IMR-90 (cell line): ENCODE results near the gene MAP3K7CL. TPM values are rescaled to one million over a fixed set of nuclear protein-coding genes. Genes with fewer than 3 reads are reported as not detected.

ENCODE experiments used
- ATAC-seq: fragments of 200-7000 bp; cut with Tn5 transposase; 2 replicates; pipeline ENCODE4 v1.9.1; 2020; ENCODE audit warnings: low read depth, mild to moderate bottlenecking, moderate library complexity
- BruUV-seq: library from RNA; stranded (reverse); fragments of 400-500 nt; replicated peaks from 2 replicates; lab custom pipeline; 2021; lab: Mats Ljungman, UMichigan
- CTCF ChIA-PET: fragments of 300-600 bp; formaldehyde crosslinking; extraction: SDS; loops from one replicate; lab custom pipeline; 2021; ENCODE audit warnings: antibody characterized with exemption; lab: Yijun Ruan, JAX
- POLR2A ChIA-PET: fragments of 300-600 bp; sonication (Branson Sonifier 250); formaldehyde crosslinking; loops from one replicate; lab custom pipeline; 2022; ENCODE audit warnings: antibody characterized with exemption; ENCODE audit not compliant: unreplicated experiment; lab: Charles Lee
- DNase-seq: peaks from one replicate; pipeline ENCODE4 v3.0.0; 2013
- H2AFZ ChIP-seq: replicated peaks from 2 replicates; pipeline ENCODE3; 2013; ENCODE audit warnings: low read length, mild to moderate bottlenecking; ENCODE audit not compliant: poor library complexity
- H2AK5ac ChIP-seq: 2 replicates; pipeline ENCODE4 v1.6.1; 2013; ENCODE audit warnings: low read depth, low read length, inconsistent platforms
- H2AK9ac ChIP-seq: replicated peaks from 2 replicates; pipeline ENCODE3; 2013; ENCODE audit warnings: mild to moderate bottlenecking, low read depth, low read length, moderate library complexity; ENCODE audit not compliant: poor library complexity
- H2BK120ac ChIP-seq: 2 replicates; pipeline ENCODE4 v1.6.1; 2013; ENCODE audit warnings: low read depth, low read length, inconsistent platforms
- H2BK15ac ChIP-seq: 3 replicates; pipeline ENCODE4 v1.6.1; 2013; ENCODE audit warnings: low read depth, low read length, inconsistent platforms
- H2BK20ac ChIP-seq: 2 replicates; pipeline ENCODE4 v1.6.1; 2013; ENCODE audit warnings: low read depth, mild to moderate bottlenecking, inconsistent platforms, low read length, moderate library complexity
- H2BK5ac ChIP-seq: 2 replicates; pipeline ENCODE4 v1.6.1; 2013; ENCODE audit warnings: mild to moderate bottlenecking, low read depth, low read length, inconsistent platforms; ENCODE audit not compliant: poor library complexity, severe bottlenecking
- H3K14ac ChIP-seq: replicated peaks from 2 replicates; pipeline ENCODE4 v1.6.1; 2013; ENCODE audit warnings: low read depth, low read length, inconsistent platforms
- H3K18ac ChIP-seq: 2 replicates; pipeline ENCODE4 v1.6.1; 2013; ENCODE audit warnings: low read depth, low read length, control low read depth
- H3K23ac ChIP-seq: 2 replicates; pipeline ENCODE4 v1.6.1; 2013; ENCODE audit warnings: low read depth, low read length, inconsistent platforms
- H3K27ac ChIP-seq: 2 replicates; pipeline ENCODE4 v1.5.1; 2013; ENCODE audit warnings: mild to moderate bottlenecking, control low read depth, low read length; ENCODE audit not compliant: insufficient read depth
- H3K27me3 ChIP-seq: 2 replicates; pipeline ENCODE4 v1.6.1; 2013; ENCODE audit warnings: low read length; ENCODE audit not compliant: control insufficient read depth, insufficient read depth
- H3K36me3 ChIP-seq: 2 replicates; pipeline ENCODE4 v1.6.1; 2013; ENCODE audit warnings: low read length, mixed read lengths; ENCODE audit not compliant: control insufficient read depth, insufficient read depth
- H3K4ac ChIP-seq: 2 replicates; pipeline ENCODE4 v1.6.1; 2013; ENCODE audit warnings: low read depth, low read length, inconsistent platforms
- H3K4me1 ChIP-seq: 2 replicates; pipeline ENCODE4 v1.6.1; 2013; ENCODE audit warnings: low read length, mixed read lengths; ENCODE audit not compliant: control insufficient read depth, insufficient read depth
- H3K4me2 ChIP-seq: 2 replicates; pipeline ENCODE4 v1.6.1; 2013; ENCODE audit warnings: low read depth, mild to moderate bottlenecking, control low read depth, low read length, moderate library complexity
- H3K4me3 ChIP-seq: 2 replicates; pipeline ENCODE4 v1.5.1; 2013; ENCODE audit warnings: low read depth, mild to moderate bottlenecking, control low read depth, low read length, moderate library complexity; ENCODE audit not compliant: insufficient read depth
- H3K56ac ChIP-seq: 2 replicates; pipeline ENCODE4 v1.6.1; 2013; ENCODE audit warnings: low read length, inconsistent platforms; ENCODE audit not compliant: insufficient read depth; ENCODE audit errors: extremely low read depth
- H3K79me1 ChIP-seq, 2 experiments: 2 replicates each; pipeline ENCODE4 v1.6.1; 2013; ENCODE audit warnings: low read length in 2 of 2, inconsistent platforms in 1 of 2, low read depth in 1 of 2
- H3K9ac ChIP-seq: 2 replicates; pipeline ENCODE4 v1.6.1; 2013; ENCODE audit warnings: low read depth, low read length, control low read depth
- H3K9me1 ChIP-seq: 2 replicates; pipeline ENCODE4 v1.6.1; 2013; ENCODE audit warnings: low read length, inconsistent platforms; ENCODE audit not compliant: insufficient read depth
- H3K9me3 ChIP-seq: 2 replicates; pipeline ENCODE4 v1.6.1; 2013; ENCODE audit warnings: low read length; ENCODE audit not compliant: control insufficient read depth, insufficient read depth
- H4K20me1 ChIP-seq: 2 replicates; pipeline ENCODE4 v1.6.1; 2013; ENCODE audit warnings: low read length, inconsistent platforms; ENCODE audit not compliant: insufficient read depth
- H4K5ac ChIP-seq: 2 replicates; pipeline ENCODE4 v1.6.1; 2013; ENCODE audit warnings: mild to moderate bottlenecking, low read depth, low read length, control low read depth
- H4K8ac ChIP-seq, 2 experiments: 2 replicates each; pipeline ENCODE4 v1.6.1; 2013; ENCODE audit warnings: low read depth in 2 of 2, low read length in 2 of 2, control low read depth in 1 of 2, inconsistent platforms in 1 of 2
- H4K91ac ChIP-seq: 2 replicates; pipeline ENCODE4 v1.6.1; 2013; ENCODE audit warnings: low read depth, low read length, inconsistent platforms; ENCODE audit not compliant: insufficient read depth
- CEBPB ChIP-seq: IDR thresholded peaks from 2 replicates; pipeline ENCODE4 v1.6.1; 2012; ENCODE audit warnings: low read depth, low read length, improper control_type of control experiment
- USF2 ChIP-seq: fragments of 150-350 bp; IDR thresholded peaks from 2 replicates; pipeline ENCODE4 v1.6.1; 2017; ENCODE audit warnings: mild to moderate bottlenecking, antibody characterized with exemption, low read length, low read depth
- WGBS, 2 experiments: methylation state at CpG; one replicate each; pipeline versions ENCODE4 v1.1.5 to v1.1.7; 2013; ENCODE audit warnings: missing lambda C conversion rate in 2 of 2; ENCODE audit not compliant: insufficient read length in 1 of 2; ENCODE audit errors: extremely low coverage in 2 of 2; 5-methylcytosine and 5-hydroxymethylcytosine counted together
- dilution Hi-C: fragments of 300-500 bp; cut with HindIII; formaldehyde crosslinking; loops from one replicate; pipeline ENCODE4 v1.14.3; 2018; ENCODE audit warnings: low sequenced_read_pairs; ENCODE audit not compliant: unreplicated experiment
- in situ Hi-C: fragments of 300-500 bp; cut with MboI; formaldehyde crosslinking; loops from 3 replicates; pipeline ENCODE4 v1.14.3; 2019; ENCODE audit warnings: low sequenced_read_pairs, inconsistent platforms, mixed read lengths
- intact Hi-C: fragments of 100-400 bp; cut with micrococcal nuclease; formaldehyde crosslinking; loops from 2 replicates; pipeline ENCODE4 v1.10.0; 2022
- polyA plus RNA-seq, 3 experiments: library from polyadenylated mRNA; depleted of rRNA; stranded (reverse); fragments of >200 nt; gene quantifications; 2 replicates each; pipeline ENCODE4 v1.2.3, GENCODE V29; 2012; ENCODE audit warnings: low replicate concordance in 1 of 3
- total RNA-seq: library from RNA; depleted of rRNA; stranded (reverse); fragments of >200 nt; gene quantifications from 2 replicates; pipeline ENCODE4 v1.2.3, GENCODE V29; 2012

The MAP3K7CL gene
- total and polyA plus RNA-seq, 2 of the 4 experiments (the other 2 are of a cell fraction), result 21.0 to 22.3 TPM

- peak overlapping the region; percentile 50; the same call in 1 of the 2 replicates for H3K4ac ChIP-seq
- H3K79me1 ChIP-seq, result peaks cover 5 to 22% of the 10 kb centered on the region in 2 experiments; a peak in 3 of 4 replicates
- intact Hi-C loops, result no loop called here
- ChIA-PET CTCF (no interaction called here), POLR2A (no interaction called here)
- peak overlapping the region; percentile 74; the same call in 2 of the 3 replicates for H2BK15ac ChIP-seq
- peak overlapping the region; percentile 61 for H4K91ac ChIP-seq
- peak overlapping the region; percentile 81 for H3K14ac ChIP-seq
- H3K9me3 ChIP-seq, result no peaks in the 10 kb centered on the region
- H3K56ac ChIP-seq, result no peak overlapping the region
- no TSS peak for BruUV-seq
- peak overlapping the region; percentile 86 for H3K18ac ChIP-seq
- no peak for TF ChIP-seq USF2
- TF ChIP-seq CEBPB, result 0 out of 2 replicates have a peak, but pooled peaks have one; percentile 16
- H2AFZ ChIP-seq, result no peak overlapping the region
- H3K9ac ChIP-seq, result no peak overlapping the region
- H3K4me2 ChIP-seq, result no peak overlapping the region
- H3K27ac ChIP-seq, result no peak overlapping the region
- WGBS, 2 experiments, result no CpG with 5 or more reads among the region's 4 CpGs
- peaks cover 19% of the 10 kb centered on the region for H3K9me1 ChIP-seq
- H3K23ac ChIP-seq, result peak overlapping the region; percentile 17; the same call in 1 of the 2 replicates
- H2BK120ac ChIP-seq, result peak overlapping the region; percentile 67; the same call in 1 of the 2 replicates
- in situ Hi-C loops, result no loop called here
- peak overlapping the region; percentile 2 to 30; a peak in 1 of 4 replicates for H4K8ac ChIP-seq
- ATAC-seq (no peak), DNase-seq (no peak)
- H2BK5ac ChIP-seq, result peak overlapping the region; percentile 18
- H3K4me3 ChIP-seq, result no peak overlapping the region
- no peaks in the 10 kb centered on the region for H4K20me1 ChIP-seq
- peak overlapping the region; percentile 67 for H2BK20ac ChIP-seq
- no peaks in the 10 kb centered on the region for H3K27me3 ChIP-seq
- peak overlapping the region; percentile 72; the same call in 1 of the 2 replicates for H2AK5ac ChIP-seq
- dilution Hi-C loops, result no loop called here
- peak overlapping the region; percentile 74 for H2AK9ac ChIP-seq
- no peaks in the 10 kb centered on the region for H3K36me3 ChIP-seq
- H4K5ac ChIP-seq, result peak overlapping the region; percentile 66
- H3K4me1 ChIP-seq, result peaks cover 29% of the 10 kb centered on the region
Measured at GRCh38 chr21:29185633-29186032, 55.2 kb downstream of the MAP3K7CL start.
